ENCODE measurements around the gene KRTAP10-1. TPM values are rescaled to one million over a fixed set of nuclear protein-coding genes. Genes with fewer than 3 reads are reported as not detected.

Gene KRTAP10-1
- total RNA-seq, result not detected

GRCh38 chr21:44539991-44540666 is at the start of gene KRTAP10-1:
TSS of gene KRTAP10-1 (minus strand) at chr21:44540195. CDS start at chr21:44540150, 45 bp downstream.

GRCh38 chr21:44580231-44580821 is 40.3 kb upstream of the KRTAP10-1 start, which contains the start of gene KRTAP10-5:
TSS of gene KRTAP10-5 (minus strand) at chr21:44580604. CDS start at chr21:44580578, 26 bp downstream.

DNA sequence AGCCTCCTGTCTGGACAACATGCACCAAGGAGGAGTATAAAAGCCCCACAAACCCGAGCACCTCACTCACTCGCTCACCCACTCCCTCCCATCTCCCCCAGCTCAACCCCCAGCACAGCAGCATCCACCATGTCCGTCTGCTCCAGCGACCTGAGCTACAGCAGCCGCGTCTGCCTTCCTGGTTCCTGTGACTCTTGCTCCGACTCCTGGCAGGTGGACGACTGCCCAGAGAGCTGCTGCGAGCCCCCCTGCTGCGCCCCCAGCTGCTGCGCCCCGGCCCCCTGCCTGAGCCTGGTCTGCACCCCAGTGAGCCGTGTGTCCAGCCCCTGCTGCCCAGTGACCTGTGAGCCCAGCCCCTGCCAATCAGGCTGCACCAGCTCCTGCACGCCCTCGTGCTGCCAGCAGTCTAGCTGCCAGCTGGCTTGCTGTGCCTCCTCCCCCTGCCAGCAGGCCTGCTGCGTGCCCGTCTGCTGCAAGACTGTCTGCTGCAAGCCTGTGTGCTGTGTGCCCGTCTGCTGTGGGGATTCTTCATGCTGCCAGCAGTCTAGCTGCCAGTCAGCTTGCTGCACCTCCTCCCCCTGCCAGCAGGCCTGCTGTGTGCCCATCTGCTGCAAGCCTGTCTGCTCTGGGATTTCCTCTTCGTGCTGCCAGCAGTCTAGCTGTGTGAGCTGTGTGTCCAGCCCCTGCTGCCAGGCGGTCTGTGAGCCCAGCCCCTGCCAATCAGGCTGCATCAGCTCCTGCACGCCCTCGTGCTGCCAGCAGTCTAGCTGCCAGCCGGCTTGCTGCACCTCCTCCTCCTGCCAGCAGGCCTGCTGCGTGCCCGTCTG is 33.8 kb upstream of the KRTAP10-1 start, which contains the start of gene KRTAP10-4:
KRTAP10-4 (plus strand) TSS at position 100 of the 827 bp plus-strand sequence; CDS start at position 130, 30 bp downstream.

GRCh38 chr21:44558695-44559094 is 18.7 kb upstream of the KRTAP10-1 start, which contains the start of gene KRTAP10-3:
TSS of gene KRTAP10-3 (minus strand) at chr21:44558795. CDS start at chr21:44558715, 80 bp downstream.

GRCh38 chr21:44551340-44551961 is 11.5 kb upstream of the KRTAP10-1 start, which contains the start of gene KRTAP10-2:
TSS of gene KRTAP10-2 (minus strand) at chr21:44551505. CDS start at chr21:44551458, 47 bp downstream.

Other genes with a start within 250 kb of the KRTAP10-1 start
- gene PFKL, start 240.1 kb downstream of the KRTAP10-1 start, total RNA-seq, result 106 TPM
- gene CFAP410, start 200.8 kb downstream of the KRTAP10-1 start, total RNA-seq, result 15.3 TPM
- 2.8 TPM for gene TRPM2, start 186.6 kb downstream of the KRTAP10-1 start, total RNA-seq
- gene LRRC3, start 84.7 kb downstream of the KRTAP10-1 start, total RNA-seq, result 13.5 TPM
- not detected for gene KRTAP10-2, start 11.3 kb upstream of the KRTAP10-1 start, total RNA-seq
- not detected for gene KRTAP10-3, start 18.6 kb upstream of the KRTAP10-1 start, total RNA-seq
- not detected for gene KRTAP10-4, start 33.5 kb upstream of the KRTAP10-1 start, total RNA-seq
- not detected for gene KRTAP10-5, start 40.4 kb upstream of the KRTAP10-1 start, total RNA-seq
- not detected for gene KRTAP10-6, start 52.3 kb upstream of the KRTAP10-1 start, total RNA-seq
- gene KRTAP10-7, start 60.4 kb upstream of the KRTAP10-1 start, total RNA-seq, result not detected
- not detected for gene KRTAP10-8, start 71.9 kb upstream of the KRTAP10-1 start, total RNA-seq
- gene KRTAP10-9, start 86.9 kb upstream of the KRTAP10-1 start, total RNA-seq, result not detected
- gene KRTAP10-10, start 97.2 kb upstream of the KRTAP10-1 start, total RNA-seq, result not detected
- gene KRTAP10-11, start 106.2 kb upstream of the KRTAP10-1 start, total RNA-seq, result not detected
- gene KRTAP12-4, start 114.5 kb upstream of the KRTAP10-1 start, total RNA-seq, result not detected
- not detected for gene KRTAP12-3, start 117.7 kb upstream of the KRTAP10-1 start, total RNA-seq
- gene KRTAP12-2, start 126.7 kb upstream of the KRTAP10-1 start, total RNA-seq, result not detected
- gene KRTAP12-1, start 142.0 kb upstream of the KRTAP10-1 start, total RNA-seq, result not detected
- not detected for gene KRTAP10-12, start 157.0 kb upstream of the KRTAP10-1 start, total RNA-seq
- gene TSPEAR, start 171.4 kb upstream of the KRTAP10-1 start, total RNA-seq, result not detected

All from parietal lobe (tissue), 1 donor.